HL-60 (cell line): ENCODE results near the gene UBE2E2.

ENCODE experiments used
- DNase-seq, 2 experiments: peaks; one replicate each; pipeline ENCODE4 v3.0.0-alpha.2; 2010 to 2020; ENCODE audit warnings: low read depth in 1 of 2, low spot score in 1 of 2
- H3K27ac ChIP-seq: fragments of 250-450 bp; sonication (Bioruptor Pico); replicated peaks from 2 replicates; pipeline ENCODE4 v1.5.1; 2020; ENCODE audit warnings: mild to moderate bottlenecking, moderate library complexity
- H3K27me3 ChIP-seq: fragments of 250-450 bp; sonication (Bioruptor Pico); 2 replicates; pipeline ENCODE4 v1.5.1; 2021; ENCODE audit warnings: mild to moderate bottlenecking, moderate library complexity; ENCODE audit not compliant: insufficient read depth, poor library complexity, severe bottlenecking
- H3K4me3 ChIP-seq: replicated peaks from 2 replicates; pipeline ENCODE4 v1.5.1; 2011; ENCODE audit warnings: mild to moderate bottlenecking, control low read depth, low read length; ENCODE audit not compliant: insufficient read depth
- CTCF ChIP-seq: IDR thresholded peaks from one replicate; pipeline ENCODE4 v1.5.1; 2011; ENCODE audit warnings: low read length, control low read depth, inconsistent platforms; ENCODE audit not compliant: insufficient read depth
- GABPA ChIP-seq: IDR thresholded peaks from 2 replicates; pipeline ENCODE4 v1.6.1; 2012; ENCODE audit warnings: low read depth
- POLR2AphosphoS5 ChIP-seq: IDR thresholded peaks from 2 replicates; pipeline ENCODE4 v1.6.1; 2012; ENCODE audit warnings: low read depth
- REST ChIP-seq: IDR thresholded peaks from 2 replicates; pipeline ENCODE4 v1.6.1; 2012; ENCODE audit warnings: low read depth; ENCODE audit not compliant: insufficient replicate concordance
- SPI1 ChIP-seq: IDR thresholded peaks from 2 replicates; pipeline ENCODE4 v1.6.1; 2012; ENCODE audit warnings: low read depth, mild to moderate bottlenecking, borderline replicate concordance

The UBE2E2 gene

GRCh38 chr3:23619705-23620637 lies 416.8 kb downstream of the UBE2E2 start:
- DNase-seq, result no peak
- no peak overlapping the region for H3K4me3 ChIP-seq
- no peak overlapping the region for H3K27ac ChIP-seq
- H3K27me3 ChIP-seq, result no peaks in the 10 kb centered on the region
- TF ChIP-seq GABPA (no peak), SPI1 (no peak), REST (no peak), CTCF (no peak), POLR2AphosphoS5 (no peak)

GRCh38 chr3:23620638-23621015 lies 417.5 kb downstream of the UBE2E2 start:
- TF ChIP-seq REST, result no peak
- no peak for TF ChIP-seq POLR2AphosphoS5
- no peak for TF ChIP-seq SPI1
- Histone ChIP-seq H3K27me3 (no peaks in the 10 kb centered on the region), H3K4me3 (no peak overlapping the region), H3K27ac (no peak overlapping the region)
- DNase-seq, result no peak

GRCh38 chr3:23623844-23624243 lies 420.7 kb downstream of the UBE2E2 start:
- TF ChIP-seq POLR2AphosphoS5 (no peak), CTCF (no peak), REST (no peak), GABPA (no peak), SPI1 (no peak)
- no peak overlapping the region for H3K4me3 ChIP-seq
- H3K27ac ChIP-seq, result no peak overlapping the region
- no peak for DNase-seq
- H3K27me3 ChIP-seq, result no peaks in the 10 kb centered on the region
